ENCODE results near the gene SLC12A5.

DNA sequence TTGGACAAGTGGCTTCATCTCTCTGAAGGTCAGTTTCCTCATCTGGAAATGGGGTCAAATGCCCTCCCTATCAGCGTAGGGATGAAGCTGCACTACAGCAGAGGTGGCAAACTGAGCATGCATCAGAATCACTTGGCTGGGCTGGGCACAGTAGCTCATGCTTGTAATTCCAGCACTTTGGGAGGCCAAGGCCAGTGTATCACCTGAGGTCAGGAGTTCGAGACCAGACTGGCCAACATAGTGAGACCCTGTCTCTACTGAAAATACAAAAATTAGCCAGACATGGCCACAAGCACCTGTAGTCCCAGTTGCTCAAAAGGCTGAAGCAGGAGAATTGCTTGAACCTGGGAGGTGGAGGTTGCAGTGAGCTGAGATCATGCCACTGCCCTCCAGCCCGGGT, 27.0 kb upstream of the SLC12A5 start:
- TF ChIP-seq, protein P1, sequence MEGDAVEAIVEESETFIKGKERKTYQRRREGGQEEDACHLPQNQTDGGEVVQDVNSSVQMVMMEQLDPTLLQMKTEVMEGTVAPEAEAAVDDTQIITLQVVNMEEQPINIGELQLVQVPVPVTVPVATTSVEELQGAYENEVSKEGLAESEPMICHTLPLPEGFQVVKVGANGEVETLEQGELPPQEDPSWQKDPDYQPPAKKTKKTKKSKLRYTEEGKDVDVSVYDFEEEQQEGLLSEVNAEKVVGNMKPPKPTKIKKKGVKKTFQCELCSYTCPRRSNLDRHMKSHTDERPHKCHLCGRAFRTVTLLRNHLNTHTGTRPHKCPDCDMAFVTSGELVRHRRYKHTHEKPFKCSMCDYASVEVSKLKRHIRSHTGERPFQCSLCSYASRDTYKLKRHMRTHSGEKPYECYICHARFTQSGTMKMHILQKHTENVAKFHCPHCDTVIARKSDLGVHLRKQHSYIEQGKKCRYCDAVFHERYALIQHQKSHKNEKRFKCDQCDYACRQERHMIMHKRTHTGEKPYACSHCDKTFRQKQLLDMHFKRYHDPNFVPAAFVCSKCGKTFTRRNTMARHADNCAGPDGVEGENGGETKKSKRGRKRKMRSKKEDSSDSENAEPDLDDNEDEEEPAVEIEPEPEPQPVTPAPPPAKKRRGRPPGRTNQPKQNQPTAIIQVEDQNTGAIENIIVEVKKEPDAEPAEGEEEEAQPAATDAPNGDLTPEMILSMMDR (IDR thresholded peaks at IDR 0.05): no peak
- no peak for TF ChIP-seq POLR2A (IDR thresholded peaks at IDR 0.05)
